GM12878 (cell line): Measurements from ENCODE around the gene ERP27. TPM values are rescaled to one million over a fixed set of nuclear protein-coding genes. Genes with fewer than 3 reads are reported as not detected.

Experiments
- ATAC-seq: fragments of 200-7000 bp; cut with Tn5 transposase; 3 replicates; pipeline ENCODE4 v1.9.1; 2020; ENCODE audit warnings: mild to moderate bottlenecking, moderate library complexity
- BruUV-seq: library from RNA; stranded (reverse); fragments of 400-500 nt; replicated peaks from 2 replicates; lab custom pipeline; 2021; lab: Mats Ljungman, UMichigan
- CTCF ChIA-PET: fragments of 300-600 bp; sonication (Branson Sonifier 250); formaldehyde crosslinking; extraction: SDS; loops from one replicate; lab custom pipeline; 2021; ENCODE audit warnings: inconsistent platforms; lab: Yijun Ruan, JAX
- POLR2A ChIA-PET: fragments of 350-600 bp; formaldehyde crosslinking; extraction: SDS; loops from one replicate; lab custom pipeline; 2021; ENCODE audit warnings: inconsistent platforms; lab: Charles Lee
- RAD21 ChIA-PET: fragments of 300-600 bp; sonication (Branson Sonifier 250); formaldehyde crosslinking; loops from one replicate; lab custom pipeline; 2023; ENCODE audit warnings: antibody characterized with exemption; ENCODE audit not compliant: unreplicated experiment; lab: Charles Lee
- SMC1A ChIA-PET: fragments of 300-600 bp; sonication (Branson Sonifier 250); formaldehyde crosslinking; loops from one replicate; lab custom pipeline; 2023; ENCODE audit not compliant: unreplicated experiment, uncharacterized antibody; lab: Charles Lee
- DNase-seq: peaks from one replicate; pipeline ENCODE4 v3.0.0-alpha.2; 2011; ENCODE audit warnings: low read depth, low spot score
- FAIRE-seq: peaks from 3 replicates; lab custom pipeline; 2011; peaks lifted over from hg19 to GRCh38; lab: Jason Lieb, UNC
- H2AFZ ChIP-seq: 2 replicates; pipeline ENCODE4 v1.6.0; 2011; ENCODE audit warnings: low read depth, low read length, control low read depth; ENCODE audit not compliant: control insufficient read depth
- H3K27ac ChIP-seq: 2 replicates; pipeline ENCODE4 v1.5.1; 2011; ENCODE audit warnings: control low read depth; ENCODE audit not compliant: control insufficient read depth, insufficient read depth
- H3K27me3 ChIP-seq, 2 experiments: replicated peaks in 1 of 2; 2 replicates each; pipeline versions ENCODE4 v1.6.0 to v1.6.1; 2011; ENCODE audit warnings: low read length in 1 of 2; ENCODE audit not compliant: control insufficient read depth in 2 of 2, insufficient read depth in 2 of 2
- H3K36me3 ChIP-seq, 2 experiments: 2 replicates each; pipeline ENCODE4 v1.5.1; 2011; ENCODE audit warnings: low read length in 1 of 2; ENCODE audit not compliant: control insufficient read depth in 2 of 2, insufficient read depth in 2 of 2
- H3K4me1 ChIP-seq: 2 replicates; pipeline ENCODE4 v1.6.1; 2011; ENCODE audit warnings: mild to moderate bottlenecking, low read length, moderate library complexity, mixed read lengths; ENCODE audit not compliant: control insufficient read depth, insufficient read depth
- H3K4me2 ChIP-seq: 2 replicates; pipeline ENCODE4 v1.6.0; 2011; ENCODE audit warnings: control low read depth; ENCODE audit not compliant: control insufficient read depth, insufficient read depth
- H3K4me3 ChIP-seq: fragments of 200-600 bp; sonication (generic); 2 replicates; pipeline ENCODE4 v1.5.1; 2016
- H3K79me2 ChIP-seq: 2 replicates; pipeline ENCODE4 v1.6.0; 2011; ENCODE audit warnings: low read length; ENCODE audit not compliant: control insufficient read depth, insufficient read depth
- H3K9ac ChIP-seq: 2 replicates; pipeline ENCODE4 v1.8.0; 2011; ENCODE audit warnings: low read length, control low read depth, mixed read lengths; ENCODE audit not compliant: control insufficient read depth, insufficient read depth
- H3K9me3 ChIP-seq: replicated peaks from 3 replicates; pipeline ENCODE4 v1.5.1; 2011; ENCODE audit warnings: mild to moderate bottlenecking, low read length; ENCODE audit not compliant: control insufficient read depth, insufficient read depth
- H4K20me1 ChIP-seq: 2 replicates; pipeline ENCODE4 v1.6.0; 2011; ENCODE audit not compliant: control insufficient read depth, insufficient read depth
- MTA2 ChIP-seq: fragments of 450-650 bp; IDR thresholded peaks from 2 replicates; pipeline ENCODE4 v1.6.1; 2016; ENCODE audit warnings: low read depth, mild to moderate bottlenecking, moderate library complexity
- ZNF274 ChIP-seq: IDR thresholded peaks from one replicate; pipeline ENCODE4 v1.8.0; 2011; ENCODE audit not compliant: insufficient read length, insufficient read depth
- in situ Hi-C: fragments of 300-500 bp; cut with MboI; formaldehyde crosslinking; loops from 9 replicates; pipeline ENCODE4 v1.14.3; 2018; ENCODE audit warnings: mixed read lengths
- intact Hi-C: fragments of 100-400 bp; cut with micrococcal nuclease; formaldehyde crosslinking; loops from one replicate; pipeline ENCODE4 v1.14.2; 2022; ENCODE audit not compliant: unreplicated experiment
- polyA plus RNA-seq, 11 experiments: library from polyadenylated mRNA; depleted of rRNA in 4 of 11; unstranded in 6 of 11; stranded (reverse) in 5 of 11; fragments of >200 nt; fragmentation: Nextera tagmentation in 4 of 11; fragmentation: Illumina TruSeq in 1 of 11; extraction: Ambion mirVana in 4 of 11; extraction: Trizol in 1 of 11; gene quantifications; 1 replicate in 1 of 11; 2 replicates in 10 of 11; pipeline versions ENCODE4 v1.2.1 to v1.2.3, GENCODE V29; 2011 to 2016; ENCODE audit warnings: inconsistent platforms in 2 of 11, missing spikeins in 2 of 11, low read depth in 1 of 11
- total RNA-seq, 4 experiments: library from RNA; depleted of rRNA in 3 of 4; stranded (reverse); fragments of >200 nt in 3 of 4; fragmentation: Illumina TruSeq in 1 of 4; extraction: Trizol in 1 of 4; gene quantifications; 2 replicates each; pipeline versions ENCODE4 v1.2.1 to v1.2.3, GENCODE V29; 2013 to 2021
- TF ChIP-seq, protein P1 (sequence below), 3 experiments: IDR thresholded peaks in 2 of 3; conservative IDR thresholded peaks in 1 of 3; 2 replicates each; pipeline ENCODE4 v1.5.1; 2011; ENCODE audit warnings: low read depth in 3 of 3, low read length in 3 of 3, mild to moderate bottlenecking in 3 of 3, control low read depth in 2 of 3, moderate library complexity in 2 of 3, inconsistent platforms in 1 of 3, mixed read lengths in 1 of 3; ENCODE audit not compliant: control insufficient read depth in 2 of 3, insufficient read depth in 1 of 3; ENCODE audit errors: extremely low read depth in 1 of 3
- TF ChIP-seq, protein P2 (sequence below): fragments of 150-350 bp; IDR thresholded peaks from 2 replicates; pipeline ENCODE4 v1.6.1; 2014; ENCODE audit warnings: mild to moderate bottlenecking, low read depth, low read length

The ERP27 gene
- total and polyA plus RNA-seq, 10 of the 15 experiments (the other 5 are each of a cell fraction or from before 2014, with no cell fraction given), result 0.91 to 2.4 (median 1.4) TPM

DNA sequence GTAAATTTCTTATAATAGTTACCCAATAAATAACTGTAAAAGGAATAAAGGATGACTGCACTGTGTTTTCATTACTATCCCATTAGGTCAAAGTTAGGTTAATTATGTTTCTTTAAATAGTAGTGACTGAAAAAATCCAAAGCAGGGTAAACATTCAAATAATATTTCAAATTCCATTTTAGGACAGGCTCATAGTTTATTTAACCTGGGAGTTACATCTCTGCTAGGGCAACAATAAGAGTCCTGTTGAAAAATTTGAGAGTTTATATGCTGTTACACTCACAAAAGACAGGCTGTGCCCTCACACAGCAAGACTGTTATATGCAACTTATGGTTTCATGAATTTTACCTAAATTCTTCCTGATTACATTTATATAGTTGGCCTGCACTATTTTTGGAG, 8.0 kb downstream of the ERP27 start:
- in situ Hi-C loops, result no loop called here
- TF ChIP-seq ZNF274 (no peak), MTA2 (no peak)
- TF ChIP-seq, protein P1, sequence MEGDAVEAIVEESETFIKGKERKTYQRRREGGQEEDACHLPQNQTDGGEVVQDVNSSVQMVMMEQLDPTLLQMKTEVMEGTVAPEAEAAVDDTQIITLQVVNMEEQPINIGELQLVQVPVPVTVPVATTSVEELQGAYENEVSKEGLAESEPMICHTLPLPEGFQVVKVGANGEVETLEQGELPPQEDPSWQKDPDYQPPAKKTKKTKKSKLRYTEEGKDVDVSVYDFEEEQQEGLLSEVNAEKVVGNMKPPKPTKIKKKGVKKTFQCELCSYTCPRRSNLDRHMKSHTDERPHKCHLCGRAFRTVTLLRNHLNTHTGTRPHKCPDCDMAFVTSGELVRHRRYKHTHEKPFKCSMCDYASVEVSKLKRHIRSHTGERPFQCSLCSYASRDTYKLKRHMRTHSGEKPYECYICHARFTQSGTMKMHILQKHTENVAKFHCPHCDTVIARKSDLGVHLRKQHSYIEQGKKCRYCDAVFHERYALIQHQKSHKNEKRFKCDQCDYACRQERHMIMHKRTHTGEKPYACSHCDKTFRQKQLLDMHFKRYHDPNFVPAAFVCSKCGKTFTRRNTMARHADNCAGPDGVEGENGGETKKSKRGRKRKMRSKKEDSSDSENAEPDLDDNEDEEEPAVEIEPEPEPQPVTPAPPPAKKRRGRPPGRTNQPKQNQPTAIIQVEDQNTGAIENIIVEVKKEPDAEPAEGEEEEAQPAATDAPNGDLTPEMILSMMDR (IDR thresholded peaks at IDR 0.05 in 2 of 3, conservative IDR thresholded peaks at IDR 0.05 in 1 of 3; ENCODE audit: control insufficient read depth in 2 of 3, extremely low read depth in 1 of 3, insufficient read depth in 1 of 3, low read depth in 3 of 3, low read length in 3 of 3), result peak in 1 of 3 experiments; percentile 8; a peak in 1 of 6 replicates
- TF ChIP-seq, protein P2, sequence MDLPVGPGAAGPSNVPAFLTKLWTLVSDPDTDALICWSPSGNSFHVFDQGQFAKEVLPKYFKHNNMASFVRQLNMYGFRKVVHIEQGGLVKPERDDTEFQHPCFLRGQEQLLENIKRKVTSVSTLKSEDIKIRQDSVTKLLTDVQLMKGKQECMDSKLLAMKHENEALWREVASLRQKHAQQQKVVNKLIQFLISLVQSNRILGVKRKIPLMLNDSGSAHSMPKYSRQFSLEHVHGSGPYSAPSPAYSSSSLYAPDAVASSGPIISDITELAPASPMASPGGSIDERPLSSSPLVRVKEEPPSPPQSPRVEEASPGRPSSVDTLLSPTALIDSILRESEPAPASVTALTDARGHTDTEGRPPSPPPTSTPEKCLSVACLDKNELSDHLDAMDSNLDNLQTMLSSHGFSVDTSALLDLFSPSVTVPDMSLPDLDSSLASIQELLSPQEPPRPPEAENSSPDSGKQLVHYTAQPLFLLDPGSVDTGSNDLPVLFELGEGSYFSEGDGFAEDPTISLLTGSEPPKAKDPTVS, result no peak
- Histone ChIP-seq H3K36me3 (peaks cover 0 to 4% of the 10 kb centered on the region in 2 experiments; a peak in 1 of 4 replicates), H3K4me1 (no peaks in the 10 kb centered on the region), H3K9me3 (no peaks in the 10 kb centered on the region), H3K9ac (no peak overlapping the region), H4K20me1 (no peaks in the 10 kb centered on the region), H3K27ac (no peak overlapping the region), H3K79me2 (no peaks in the 10 kb centered on the region), H3K27me3 (no peaks in the 10 kb centered on the region), H2AFZ (no peak overlapping the region), H3K4me2 (no peak overlapping the region), H3K4me3 (no peak overlapping the region)
- POLR2A ChIA-PET, result no interaction called here
- CTCF ChIA-PET, result interaction anchor here (1.2 kb wide), 1 partner anchor 26 kb away, joined by 3 read pairs; no protein-coding TSS in a partner anchor
- no TSS peak for BruUV-seq
- RAD21 ChIA-PET, result interaction anchor here (1.3 kb wide), 1 partner anchor 65 kb away, joined by 3 read pairs; no protein-coding TSS in a partner anchor
- ATAC-seq, result no peak
- DNase-seq, result no peak
- FAIRE-seq, result no peak
- intact Hi-C loops, result no loop called here
- SMC1A ChIA-PET, result interaction anchor here (0.9 kb wide), 1 partner anchor 27 kb away, joined by 3 read pairs; no protein-coding TSS in a partner anchor
